Measurements from ENCODE around the gene RPL9. TPM values are rescaled to one million over a fixed set of nuclear protein-coding genes. Genes with fewer than 3 reads are reported as not detected.
"Not testable (repeated sequence)": the region's sequence is repeated elsewhere in the genome, so short reads cannot be mapped to it uniquely, and the experiment has no call there.

Gene RPL9
- total and polyA plus RNA-seq, 4 experiments from 2014 or later, result 2,318 to 2,913 (median 2,432) TPM

DNA sequence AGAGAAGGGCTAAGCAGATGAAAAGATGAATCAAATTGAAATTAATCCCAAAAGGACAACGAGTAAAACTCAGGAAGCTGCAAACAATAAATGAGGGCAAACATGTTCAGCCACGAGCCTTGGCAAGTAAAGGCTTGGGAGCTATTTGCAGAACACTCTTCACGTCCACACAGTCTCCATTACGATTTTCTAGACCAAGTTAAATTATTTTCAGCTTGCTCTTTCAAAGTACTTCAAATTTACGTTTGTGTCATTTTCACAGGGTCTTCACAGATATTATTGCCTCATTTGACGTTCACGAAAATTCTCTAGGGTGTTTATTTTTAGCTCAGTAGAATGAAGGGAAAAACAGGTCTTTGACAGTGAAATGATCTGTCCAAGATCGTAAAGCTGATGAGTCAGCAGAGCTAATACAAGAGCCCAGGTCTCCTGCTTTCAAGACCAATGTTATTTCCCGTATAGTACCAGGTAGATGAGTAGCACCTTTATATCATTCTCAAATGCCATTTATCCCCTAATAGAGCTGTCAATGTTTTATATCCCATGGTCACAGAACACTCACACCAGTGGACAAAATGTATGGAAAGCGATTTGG lies 31.1 kb downstream of the RPL9 start:
- no peak overlapping the region for H3K27ac Mint-ChIP-seq
- Histone ChIP-seq H3K4me3 (ENCODE audit: low read length in 2 of 2) (no peak overlapping the region), H3K27ac (ENCODE audit: low read depth, low read length) (no peak overlapping the region), H3K9me3 (ENCODE audit: control insufficient read depth in 1 of 2, low read length in 2 of 2) (no peaks in the 10 kb centered on the region), H3K36me3 (ENCODE audit: insufficient read depth, low read length) (no peaks in the 10 kb centered on the region), H3K27me3 (ENCODE audit: insufficient read depth, low read length) (no peaks in the 10 kb centered on the region), H3K4me1 (ENCODE audit: insufficient read depth, low read length) (no peaks in the 10 kb centered on the region)
- H3K4me3 Mint-ChIP-seq, result no peak overlapping the region
- intact Hi-C loops (cut with micrococcal nuclease), result no loop called here
- H3K4me1 Mint-ChIP-seq, result no peaks in the 10 kb centered on the region
- POLR2A ChIA-PET (ENCODE audit: partially characterized antibody), result no interaction called here
- no peaks in the 10 kb centered on the region for H3K9me3 Mint-ChIP-seq
- no peaks in the 10 kb centered on the region for H3K36me3 Mint-ChIP-seq
- no peak for DNase-seq
- H3K27me3 Mint-ChIP-seq, result no peaks in the 10 kb centered on the region
- CTCF ChIA-PET (ENCODE audit: partially characterized antibody), result interaction anchor here (1.0 kb wide), 1 partner anchor 11 kb away, joined by 4 read pairs; no protein-coding TSS in a partner anchor

DNA sequence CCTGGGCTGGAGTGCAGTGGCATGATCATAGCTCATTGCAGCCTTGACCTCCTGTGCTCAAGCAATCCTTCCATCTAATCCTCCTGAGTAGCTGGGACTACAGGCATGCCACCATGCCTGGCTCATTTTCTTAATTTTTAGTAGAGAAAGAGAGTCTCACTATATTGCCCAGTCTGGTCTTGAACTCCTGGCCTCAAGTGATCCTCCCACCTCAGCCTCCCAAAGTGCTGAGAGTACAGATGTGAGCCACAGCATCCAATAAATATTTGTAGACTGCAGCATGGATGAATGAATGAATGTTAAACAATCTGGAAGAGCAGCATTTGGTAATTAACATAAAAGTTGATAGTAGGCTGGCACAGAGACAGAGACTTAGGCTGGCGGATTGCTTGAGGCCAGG lies 32.0 kb downstream of the RPL9 start:
- no peaks in the 10 kb centered on the region for H3K4me1 Mint-ChIP-seq
- Histone ChIP-seq H3K27ac (ENCODE audit: low read depth, low read length) (no peak overlapping the region), H3K9me3 (ENCODE audit: control insufficient read depth in 1 of 2, low read length in 2 of 2) (no peaks in the 10 kb centered on the region), H3K27me3 (ENCODE audit: insufficient read depth, low read length) (no peaks in the 10 kb centered on the region), H3K4me1 (ENCODE audit: insufficient read depth, low read length) (no peaks in the 10 kb centered on the region), H3K4me3 (ENCODE audit: low read length in 2 of 2) (no peak overlapping the region), H3K36me3 (ENCODE audit: insufficient read depth, low read length) (no peaks in the 10 kb centered on the region)
- intact Hi-C loops (cut with micrococcal nuclease), result no loop called here
- no peak overlapping the region for H3K4me3 Mint-ChIP-seq
- peaks cover 0 to 1% of the 10 kb centered on the region in 2 donors for H3K27me3 Mint-ChIP-seq
- DNase-seq, result no peak
- CTCF ChIA-PET (ENCODE audit: partially characterized antibody), result no interaction called here
- POLR2A ChIA-PET (ENCODE audit: partially characterized antibody), result no interaction called here
- H3K27ac Mint-ChIP-seq, result no peak overlapping the region
- no peaks in the 10 kb centered on the region for H3K9me3 Mint-ChIP-seq
- no peaks in the 10 kb centered on the region for H3K36me3 Mint-ChIP-seq

DNA sequence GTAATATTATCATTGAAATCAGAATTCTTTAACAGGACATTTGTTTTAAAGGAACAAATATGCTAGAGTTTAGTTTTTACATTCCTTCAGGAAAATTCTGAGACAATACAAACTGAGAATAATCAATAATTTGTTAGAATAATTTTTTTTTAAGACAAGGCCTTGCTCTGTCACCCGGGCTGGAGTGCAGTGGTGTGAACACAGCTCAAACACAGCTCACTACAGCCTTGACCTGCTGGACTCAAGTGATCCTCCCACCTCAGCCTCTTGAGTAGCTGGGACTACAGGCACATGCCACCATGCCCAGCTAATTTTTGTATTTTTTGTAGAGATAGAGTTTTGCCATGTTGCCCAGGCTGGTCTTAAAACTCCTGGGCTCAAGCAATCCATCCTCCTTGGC lies 33.4 kb downstream of the RPL9 start:
- H3K27ac Mint-ChIP-seq; H3K27me3 Mint-ChIP-seq; H3K36me3 Mint-ChIP-seq; H3K36me3 ChIP-seq (ENCODE audit: insufficient read depth, low read length); H3K4me3 ChIP-seq (ENCODE audit: low read length in 2 of 2); POLR2A ChIA-PET (ENCODE audit: partially characterized antibody); H3K9me3 ChIP-seq (ENCODE audit: control insufficient read depth in 1 of 2, low read length in 2 of 2); DNase-seq; intact Hi-C loops (cut with micrococcal nuclease); H3K9me3 Mint-ChIP-seq; H3K27ac ChIP-seq (ENCODE audit: low read depth, low read length); H3K4me1 ChIP-seq (ENCODE audit: insufficient read depth, low read length); H3K4me3 Mint-ChIP-seq; CTCF ChIA-PET (ENCODE audit: partially characterized antibody); H3K4me1 Mint-ChIP-seq; H3K27me3 ChIP-seq (ENCODE audit: insufficient read depth, low read length): not testable (repeated sequence)

DNA sequence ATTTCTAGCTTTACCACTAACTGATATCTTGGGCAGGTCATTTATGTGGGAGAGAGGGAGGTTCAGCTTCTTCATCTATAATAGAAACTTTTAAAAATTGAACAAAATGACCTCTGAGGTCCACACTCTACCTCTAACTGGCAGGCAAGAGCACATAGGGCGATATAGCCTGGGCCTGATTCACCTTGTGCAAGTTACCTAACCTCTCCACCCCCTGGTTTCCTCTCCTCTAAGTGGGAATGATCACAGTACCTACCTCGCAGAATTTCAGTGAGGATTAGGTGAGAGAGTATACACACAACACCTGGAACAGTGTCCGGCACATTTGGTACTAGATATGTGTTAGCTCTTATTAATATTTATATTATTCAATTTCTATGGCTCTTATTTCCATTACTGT lies 36.5 kb downstream of the RPL9 start:
- H3K4me3 Mint-ChIP-seq, result no peak overlapping the region

DNA sequence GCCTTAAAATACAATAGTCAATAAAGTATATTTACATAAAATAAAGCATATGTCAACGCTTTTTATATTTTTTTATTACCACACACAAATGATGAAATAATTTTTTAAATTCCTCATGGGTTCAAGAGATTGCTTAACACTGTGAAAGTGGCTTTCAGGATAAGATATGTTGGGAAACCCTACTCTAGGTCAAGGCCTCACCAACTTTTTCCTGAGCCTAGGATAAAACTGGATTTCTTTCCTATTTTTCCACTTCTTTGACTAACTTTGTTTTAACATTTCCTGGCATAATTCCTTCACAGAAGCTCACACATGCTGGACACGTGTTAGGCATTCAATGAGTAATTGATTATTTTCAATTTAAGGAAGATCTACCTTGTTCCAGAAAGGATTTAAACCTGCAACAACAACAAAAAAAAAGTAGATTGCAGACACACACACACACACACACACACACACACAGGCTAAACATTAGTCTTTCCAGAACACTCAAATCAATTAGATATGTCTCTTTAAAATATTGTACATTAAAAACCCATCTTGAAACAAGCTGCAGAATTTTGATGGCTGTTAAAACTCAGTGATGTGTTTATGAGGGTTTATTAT lies 42.9 kb downstream of the RPL9 start:
- Mint-ChIP-seq H3K36me3 (no peaks in the 10 kb centered on the region), H3K4me1 (peaks cover 0 to 1% (median 0%) of the 10 kb centered on the region in 4 donors), H3K9me3 (no peaks in the 10 kb centered on the region), H3K27ac (peak overlapping the region in 1 of 7 donors; percentile 31), H3K4me3 (no peak overlapping the region), H3K27me3 (peaks cover 0 to 3% of the 10 kb centered on the region in 2 donors)
- H3K4me3 ChIP-seq (ENCODE audit: low read length in 2 of 2), result no peak overlapping the region
- no peak for DNase-seq
- intact Hi-C loops (cut with micrococcal nuclease), result no loop called here
- no peaks in the 10 kb centered on the region for H3K9me3 ChIP-seq (ENCODE audit: control insufficient read depth in 1 of 2, low read length in 2 of 2)
- no peaks in the 10 kb centered on the region for H3K4me1 ChIP-seq (ENCODE audit: insufficient read depth, low read length)
- ChIA-PET CTCF (ENCODE audit: partially characterized antibody) (no interaction called here), POLR2A (ENCODE audit: partially characterized antibody) (no interaction called here)
- H3K27ac ChIP-seq (ENCODE audit: low read depth, low read length), result no peak overlapping the region
- H3K27me3 ChIP-seq (ENCODE audit: insufficient read depth, low read length), result no peaks in the 10 kb centered on the region
- no peaks in the 10 kb centered on the region for H3K36me3 ChIP-seq (ENCODE audit: insufficient read depth, low read length)

More for the DNA sequence above, 36.5 kb downstream of the RPL9 start:
- CTCF ChIA-PET (ENCODE audit: partially characterized antibody), result no interaction called here
- intact Hi-C loops (cut with micrococcal nuclease), result no loop called here
- no peak overlapping the region for H3K27ac Mint-ChIP-seq
- no peak for DNase-seq
- H3K9me3 ChIP-seq (ENCODE audit: control insufficient read depth in 1 of 2, low read length in 2 of 2), result no peaks in the 10 kb centered on the region
- H3K4me3 ChIP-seq (ENCODE audit: low read length in 2 of 2), result no peak overlapping the region
- H3K36me3 ChIP-seq (ENCODE audit: insufficient read depth, low read length), result no peaks in the 10 kb centered on the region
- no peaks in the 10 kb centered on the region for H3K27me3 ChIP-seq (ENCODE audit: insufficient read depth, low read length)
- peaks cover 0 to 4% of the 10 kb centered on the region in 2 donors for H3K27me3 Mint-ChIP-seq
- H3K36me3 Mint-ChIP-seq, result no peaks in the 10 kb centered on the region
- no peaks in the 10 kb centered on the region for H3K9me3 Mint-ChIP-seq
- POLR2A ChIA-PET (ENCODE audit: partially characterized antibody), result no interaction called here
- H3K4me1 Mint-ChIP-seq, result peaks cover 0 to 1% (median 0%) of the 10 kb centered on the region in 4 donors
- no peaks in the 10 kb centered on the region for H3K4me1 ChIP-seq (ENCODE audit: insufficient read depth, low read length)
- H3K27ac ChIP-seq (ENCODE audit: low read depth, low read length), result no peak overlapping the region

DNA sequence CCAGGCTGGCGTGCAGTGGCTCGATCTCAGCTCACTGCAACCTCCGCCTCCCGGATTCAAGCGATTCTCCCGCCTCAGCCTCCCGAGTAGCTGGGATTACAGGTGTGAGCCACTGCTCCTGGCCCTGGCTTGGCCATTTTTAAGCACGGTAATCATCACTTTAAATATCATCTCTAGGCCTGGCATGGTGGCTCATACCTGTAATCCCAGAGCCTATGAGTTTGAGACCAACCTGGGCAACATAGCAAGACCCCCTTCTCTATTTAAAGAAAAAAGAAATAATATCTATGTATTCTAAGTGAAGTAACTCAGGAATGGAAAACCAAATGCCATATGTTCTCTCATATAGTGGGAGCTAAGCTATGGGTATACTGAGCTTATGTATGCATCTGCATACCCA lies 47.2 kb downstream of the RPL9 start:
- not testable (repeated sequence) for H3K4me3 Mint-ChIP-seq, H3K4me1 Mint-ChIP-seq

DNA sequence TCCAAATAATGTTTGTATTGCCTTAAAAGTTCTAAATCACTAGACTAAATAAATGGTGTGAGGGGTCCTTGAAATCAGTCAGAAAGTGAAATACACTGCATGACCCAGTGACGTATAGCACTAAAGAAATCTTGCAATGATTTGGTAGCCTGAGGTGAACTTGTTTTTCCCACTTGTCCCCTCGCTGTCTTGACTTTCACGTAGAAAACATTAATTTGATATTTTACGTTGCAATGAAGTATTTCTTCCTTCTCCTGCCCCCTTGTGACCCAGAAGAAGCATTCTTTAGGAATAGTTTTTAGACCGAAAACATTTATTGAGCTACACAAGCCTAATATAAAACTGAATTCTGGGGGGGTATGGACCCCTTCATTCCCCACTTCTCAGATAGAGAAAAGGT lies 48.3 kb downstream of the RPL9 start:
- Histone ChIP-seq H3K4me1 (ENCODE audit: insufficient read depth, low read length) (no peaks in the 10 kb centered on the region), H3K36me3 (ENCODE audit: insufficient read depth, low read length) (no peaks in the 10 kb centered on the region), H3K27me3 (ENCODE audit: insufficient read depth, low read length) (no peaks in the 10 kb centered on the region), H3K9me3 (ENCODE audit: control insufficient read depth in 1 of 2, low read length in 2 of 2) (no peaks in the 10 kb centered on the region), H3K27ac (ENCODE audit: low read depth, low read length) (no peak overlapping the region), H3K4me3 (ENCODE audit: low read length in 2 of 2) (no peak overlapping the region)
- intact Hi-C loops (cut with micrococcal nuclease), result no loop called here
- Mint-ChIP-seq H3K27ac (no peak overlapping the region), H3K4me1 (no peaks in the 10 kb centered on the region), H3K27me3 (peaks cover 0 to 1% of the 10 kb centered on the region in 2 donors), H3K9me3 (no peaks in the 10 kb centered on the region), H3K4me3 (no peak overlapping the region), H3K36me3 (no peaks in the 10 kb centered on the region)
- CTCF ChIA-PET (ENCODE audit: partially characterized antibody), result interaction anchor here (0.6 to 1.0 kb wide), 3 partner anchors 113 to 508 kb away, joined by 3 to 5 read pairs (median 3); no protein-coding TSS in a partner anchor
- POLR2A ChIA-PET (ENCODE audit: partially characterized antibody), result no interaction called here
- peak in 1 of 5 donors; percentile 2 for DNase-seq

More for the DNA sequence above, 47.2 kb downstream of the RPL9 start:
- H3K27ac ChIP-seq (ENCODE audit: low read depth, low read length); H3K36me3 Mint-ChIP-seq; H3K4me3 ChIP-seq (ENCODE audit: low read length in 2 of 2); CTCF ChIA-PET (ENCODE audit: partially characterized antibody); H3K36me3 ChIP-seq (ENCODE audit: insufficient read depth, low read length); DNase-seq; POLR2A ChIA-PET (ENCODE audit: partially characterized antibody); intact Hi-C loops (cut with micrococcal nuclease); H3K4me1 ChIP-seq (ENCODE audit: insufficient read depth, low read length); H3K27me3 ChIP-seq (ENCODE audit: insufficient read depth, low read length); H3K9me3 ChIP-seq (ENCODE audit: control insufficient read depth in 1 of 2, low read length in 2 of 2); H3K27me3 Mint-ChIP-seq; H3K27ac Mint-ChIP-seq; H3K9me3 Mint-ChIP-seq: not testable (repeated sequence)
